Upper lobe of right lung (tissue), 1 donor: ENCODE measurements around the gene PPP6R2. TPM values are rescaled to one million over a fixed set of nuclear protein-coding genes. Genes with fewer than 3 reads are reported as not detected.
A peak's percentile ranks its signal among the peaks of the same experiment; 100 is the strongest.

ENCODE experiments used
- ATAC-seq: fragments of 200-7000 bp; cut with Tn5 transposase; one replicate; pipeline ENCODE4 v1.9.1; 2020; ENCODE audit warnings: mild to moderate bottlenecking, moderate library complexity
- DNase-seq: peaks from one replicate; pipeline ENCODE4 v3.0.0-alpha.2; 2020
- H3K27ac ChIP-seq: fragments of 200-600 bp; one replicate; pipeline ENCODE4 v1.8.0; 2022
- H3K27me3 ChIP-seq: fragments of 200-600 bp; one replicate; pipeline ENCODE4 v1.8.0; 2022; ENCODE audit warnings: mild to moderate bottlenecking
- H3K36me3 ChIP-seq: fragments of 200-600 bp; one replicate; pipeline ENCODE4 v1.8.0; 2022
- H3K4me1 ChIP-seq: fragments of 200-600 bp; one replicate; pipeline ENCODE4 v1.8.0; 2022
- H3K4me3 ChIP-seq: fragments of 200-600 bp; one replicate; pipeline ENCODE4 v1.8.0; 2022; ENCODE audit warnings: mild to moderate bottlenecking
- H3K9me3 ChIP-seq: fragments of 200-600 bp; one replicate; pipeline ENCODE4 v1.8.0; 2022
- intact Hi-C: fragments of 100-400 bp; cut with DNase I; formaldehyde crosslinking; loops from one replicate; pipeline ENCODE4 v1.11.0; 2022
- total RNA-seq: library from RNA; stranded (reverse); fragmentation: NEBNext Ultra II Directional; extraction: Animal tissue kit (Norgen Biotek cat#: 25700); gene quantifications from one replicate; pipeline ENCODE4 v1.2.1, GENCODE V29; 2021
- TF ChIP-seq, protein P1 (sequence below): fragments of 200-600 bp; IDR thresholded peaks from one replicate; pipeline ENCODE4 v1.8.0; 2022; ENCODE audit warnings: antibody characterized with exemption
- donor health status: DM: no; HTN: yes; CAD: no; lungs with severe emphysema.

Gene PPP6R2
- total RNA-seq, 1 donor from 2014 or later: 54.0 TPM

DNA sequence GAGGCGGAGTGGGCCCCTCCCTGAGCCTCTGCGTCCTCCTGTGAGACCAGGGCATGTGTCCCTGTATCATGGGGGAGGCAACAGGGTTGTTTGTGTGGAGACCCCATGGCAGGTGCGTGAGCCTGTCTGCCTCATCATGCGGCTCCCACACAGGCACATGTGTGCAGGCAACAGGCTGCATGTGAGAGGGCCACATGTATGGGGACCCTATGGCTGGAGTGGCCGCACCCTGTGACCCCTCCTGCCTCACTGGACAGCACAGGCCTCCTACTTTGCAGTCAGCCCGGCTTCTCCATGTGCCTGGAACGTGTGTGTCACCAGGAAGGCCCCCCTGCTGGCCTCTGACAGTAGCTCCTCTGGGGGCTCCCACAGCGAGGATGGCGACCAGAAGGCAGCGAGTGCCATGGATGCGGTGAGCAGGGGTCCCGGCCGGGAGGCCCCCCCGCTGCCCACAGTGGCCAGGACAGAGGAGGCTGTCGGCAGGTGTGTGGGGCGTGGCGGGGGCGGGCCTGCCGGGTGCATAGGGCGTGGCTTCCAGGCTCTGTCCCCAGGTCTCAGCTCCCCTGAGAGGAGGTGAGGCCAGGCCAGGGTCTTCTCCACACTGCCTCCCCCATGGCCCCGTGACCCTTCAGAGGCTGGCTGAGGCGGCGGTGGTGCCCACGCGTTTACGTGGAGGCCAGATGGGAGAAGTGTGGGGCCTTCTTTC lies 97.6 kb downstream of the PPP6R2 start:
- DNase-seq (peak; percentile 65), ATAC-seq (no peak)
- intact Hi-C loops: no loop called here
- TF ChIP-seq, protein P1, sequence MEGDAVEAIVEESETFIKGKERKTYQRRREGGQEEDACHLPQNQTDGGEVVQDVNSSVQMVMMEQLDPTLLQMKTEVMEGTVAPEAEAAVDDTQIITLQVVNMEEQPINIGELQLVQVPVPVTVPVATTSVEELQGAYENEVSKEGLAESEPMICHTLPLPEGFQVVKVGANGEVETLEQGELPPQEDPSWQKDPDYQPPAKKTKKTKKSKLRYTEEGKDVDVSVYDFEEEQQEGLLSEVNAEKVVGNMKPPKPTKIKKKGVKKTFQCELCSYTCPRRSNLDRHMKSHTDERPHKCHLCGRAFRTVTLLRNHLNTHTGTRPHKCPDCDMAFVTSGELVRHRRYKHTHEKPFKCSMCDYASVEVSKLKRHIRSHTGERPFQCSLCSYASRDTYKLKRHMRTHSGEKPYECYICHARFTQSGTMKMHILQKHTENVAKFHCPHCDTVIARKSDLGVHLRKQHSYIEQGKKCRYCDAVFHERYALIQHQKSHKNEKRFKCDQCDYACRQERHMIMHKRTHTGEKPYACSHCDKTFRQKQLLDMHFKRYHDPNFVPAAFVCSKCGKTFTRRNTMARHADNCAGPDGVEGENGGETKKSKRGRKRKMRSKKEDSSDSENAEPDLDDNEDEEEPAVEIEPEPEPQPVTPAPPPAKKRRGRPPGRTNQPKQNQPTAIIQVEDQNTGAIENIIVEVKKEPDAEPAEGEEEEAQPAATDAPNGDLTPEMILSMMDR: no peak
- Histone ChIP-seq H3K4me3 (no peak overlapping the region), H3K36me3 (peaks cover 73% of the 10 kb centered on the region), H3K27me3 (no peaks in the 10 kb centered on the region), H3K9me3 (no peaks in the 10 kb centered on the region), H3K27ac (no peak overlapping the region), H3K4me1 (peaks cover 17% of the 10 kb centered on the region)

DNA sequence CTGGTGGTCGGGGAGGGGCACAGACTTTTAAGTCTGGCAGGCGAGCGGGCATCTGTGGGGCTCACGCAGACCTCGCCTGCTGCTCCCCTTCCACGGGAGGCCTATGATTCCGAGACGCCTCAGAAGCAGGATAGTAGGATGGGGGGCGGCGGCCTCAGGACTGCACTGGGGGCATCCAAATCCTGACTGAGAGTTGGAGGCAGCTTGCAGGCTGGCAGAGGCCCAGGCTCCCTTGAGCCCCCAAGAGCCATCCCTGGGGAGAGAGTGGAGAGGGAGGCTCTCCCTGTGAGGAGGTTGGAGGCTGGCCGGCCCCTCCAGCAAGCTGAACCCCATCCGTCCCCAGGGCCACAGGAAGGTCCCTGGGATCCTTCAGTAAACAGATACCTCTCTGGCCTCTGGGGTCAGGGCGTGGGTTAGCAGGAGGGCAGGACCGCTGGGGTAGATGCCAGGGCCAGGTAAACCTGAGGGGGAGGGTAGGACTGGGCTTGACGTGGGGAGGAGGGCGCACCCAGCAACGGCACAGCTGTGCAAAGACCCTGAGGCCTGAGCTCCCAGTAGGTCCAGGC lies 98.4 kb downstream of the PPP6R2 start:
- DNase-seq (no peak), ATAC-seq (no peak)
- no peaks in the 10 kb centered on the region for H3K27me3 ChIP-seq
- H3K36me3 ChIP-seq: peaks cover 74% of the 10 kb centered on the region
- H3K4me1 ChIP-seq: peaks cover 18% of the 10 kb centered on the region
- TF ChIP-seq, protein P1: no peak
- no peaks in the 10 kb centered on the region for H3K9me3 ChIP-seq
- H3K4me3 ChIP-seq: no peak overlapping the region
- intact Hi-C loops: no loop called here
- no peak overlapping the region for H3K27ac ChIP-seq

GRCh38 chr22:50443197-50443596 lies 100.1 kb downstream of the PPP6R2 start:
- Histone ChIP-seq H3K4me3 (no peak overlapping the region), H3K9me3 (no peaks in the 10 kb centered on the region), H3K27ac (no peak overlapping the region), H3K36me3 (peaks cover 74% of the 10 kb centered on the region), H3K27me3 (no peaks in the 10 kb centered on the region), H3K4me1 (peaks cover 18% of the 10 kb centered on the region)
- DNase-seq: no peak
- TF ChIP-seq, protein P1: no peak
- intact Hi-C loops: no loop called here
- ATAC-seq: no peak

DNA sequence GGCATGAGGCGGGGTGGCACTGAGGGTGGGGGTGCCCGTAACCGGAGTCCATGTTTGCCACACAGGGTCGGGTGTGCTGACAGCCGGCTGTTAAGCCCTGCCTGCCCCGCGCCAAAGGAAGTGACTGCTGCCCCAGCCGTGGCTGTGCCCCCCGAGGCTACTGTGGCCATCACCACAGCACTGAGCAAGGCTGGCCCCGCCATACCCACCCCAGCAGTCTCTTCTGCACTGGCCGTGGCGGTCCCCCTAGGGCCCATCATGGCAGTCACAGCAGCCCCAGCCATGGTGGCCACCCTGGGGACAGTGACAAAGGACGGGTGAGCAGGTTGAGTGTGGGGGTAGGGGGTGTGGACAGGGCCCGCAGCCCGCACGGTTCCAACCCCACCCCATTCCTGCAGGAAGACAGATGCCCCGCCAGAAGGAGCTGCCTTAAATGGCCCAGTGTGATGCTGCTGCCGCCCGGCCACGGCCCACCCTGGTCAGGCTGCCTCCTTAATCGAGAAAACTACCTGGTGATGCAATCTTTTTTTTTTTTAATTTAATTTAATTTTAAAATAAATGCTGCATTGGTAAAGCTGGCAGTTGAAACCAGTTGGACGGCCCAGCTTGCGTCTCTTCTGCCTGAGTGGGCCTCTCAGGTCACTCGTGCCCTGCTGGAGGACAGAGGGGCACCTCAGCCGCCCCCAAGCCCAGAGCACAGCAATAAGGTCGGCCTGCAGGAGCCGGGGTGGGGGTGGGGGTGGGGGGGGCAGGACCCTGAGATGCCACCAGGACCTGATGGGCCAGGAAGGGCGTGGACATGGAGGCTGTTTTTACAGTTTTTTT lies 100.9 kb downstream of the PPP6R2 start:
- TF ChIP-seq, protein P1: no peak
- DNase-seq (no peak), ATAC-seq (peak; percentile 0)
- Histone ChIP-seq H3K27me3 (no peaks in the 10 kb centered on the region), H3K27ac (peak overlapping the region; percentile 60), H3K4me3 (no peak overlapping the region), H3K36me3 (peaks cover 74% of the 10 kb centered on the region), H3K4me1 (peaks cover 18% of the 10 kb centered on the region), H3K9me3 (no peaks in the 10 kb centered on the region)
- intact Hi-C loops: no loop called here

DNA sequence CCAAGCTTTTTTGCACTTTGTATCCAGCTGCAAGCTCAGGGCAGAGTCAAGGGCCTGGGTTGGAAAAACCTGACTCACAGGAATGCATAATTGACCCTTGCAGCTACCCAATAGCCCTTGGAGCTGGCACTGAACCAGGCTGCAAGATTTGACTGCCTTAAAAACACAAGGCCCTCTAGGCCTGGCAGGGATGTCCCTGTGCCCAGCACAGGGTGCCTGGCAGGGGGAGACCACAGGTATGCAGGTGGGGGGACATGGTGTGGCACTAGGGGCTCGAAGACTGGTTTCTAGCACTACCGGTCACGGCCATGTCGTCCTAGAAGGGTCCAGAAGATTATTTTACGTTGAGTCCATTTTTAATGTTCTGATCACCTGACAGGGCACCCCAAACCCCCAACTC lies 101.5 kb downstream of the PPP6R2 start:
- Histone ChIP-seq H3K9me3 (no peaks in the 10 kb centered on the region), H3K27ac (peak overlapping the region; percentile 60), H3K27me3 (no peaks in the 10 kb centered on the region), H3K36me3 (peaks cover 70% of the 10 kb centered on the region), H3K4me1 (peaks cover 18% of the 10 kb centered on the region), H3K4me3 (no peak overlapping the region)
- no peak for DNase-seq
- ATAC-seq: peak; percentile 52
- TF ChIP-seq, protein P1: no peak
- intact Hi-C loops: no loop called here
